ENCODE measurements around the gene FNDC3A.
"Not testable (repeated sequence)": the region's sequence is repeated elsewhere in the genome, so short reads cannot be mapped to it uniquely, and the experiment has no call there.

FNDC3A gene

DNA sequence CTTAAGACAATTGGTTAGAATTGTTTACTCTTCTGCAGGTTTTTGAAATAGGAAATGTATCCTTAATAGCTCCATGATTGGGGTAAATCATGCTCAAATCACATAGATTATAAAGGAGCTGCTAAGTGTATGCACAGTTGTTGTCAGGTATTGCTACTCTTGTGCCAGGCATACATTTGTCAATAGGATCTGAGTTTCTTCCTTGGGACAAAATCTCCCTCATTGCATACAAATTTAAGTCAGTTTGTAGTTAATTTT, 135.1 kb downstream of the FNDC3A start:
- no peak for DNase-seq
- Histone ChIP-seq H3K27me3 (replicated peaks; ENCODE audit: insufficient read depth, low read length) (no peaks in the 10 kb centered on the region), H3K4me3 (ENCODE audit: low read length) (no peak overlapping the region), H3K4me1 (ENCODE audit: low read length) (no peaks in the 10 kb centered on the region), H3K4me2 (ENCODE audit: low read depth, low read length) (no peak overlapping the region), H2AFZ (ENCODE audit: low read length) (no peak overlapping the region), H3F3A (ENCODE audit: insufficient read depth, low read length) (no peaks in the 10 kb centered on the region), H3K36me3 (replicated peaks; ENCODE audit: insufficient read depth, low read length) (no peaks in the 10 kb centered on the region), H3K79me2 (ENCODE audit: low read length) (peaks cover 30% of the 10 kb centered on the region), H4K20me1 (ENCODE audit: insufficient read depth, low read length) (no peaks in the 10 kb centered on the region), H3K9me2 (replicated peaks; ENCODE audit: insufficient read depth, low read length) (no peaks in the 10 kb centered on the region), H3K9ac (ENCODE audit: low read length) (no peak overlapping the region), H3K27ac (ENCODE audit: low read length) (no peak overlapping the region), H3K9me3 (replicated peaks; ENCODE audit: insufficient read depth, low read length) (no peaks in the 10 kb centered on the region)
- TF ChIP-seq EZH2phosphoT487 (IDR thresholded peaks at IDR 0.05; ENCODE audit: low read length): no peak

DNA sequence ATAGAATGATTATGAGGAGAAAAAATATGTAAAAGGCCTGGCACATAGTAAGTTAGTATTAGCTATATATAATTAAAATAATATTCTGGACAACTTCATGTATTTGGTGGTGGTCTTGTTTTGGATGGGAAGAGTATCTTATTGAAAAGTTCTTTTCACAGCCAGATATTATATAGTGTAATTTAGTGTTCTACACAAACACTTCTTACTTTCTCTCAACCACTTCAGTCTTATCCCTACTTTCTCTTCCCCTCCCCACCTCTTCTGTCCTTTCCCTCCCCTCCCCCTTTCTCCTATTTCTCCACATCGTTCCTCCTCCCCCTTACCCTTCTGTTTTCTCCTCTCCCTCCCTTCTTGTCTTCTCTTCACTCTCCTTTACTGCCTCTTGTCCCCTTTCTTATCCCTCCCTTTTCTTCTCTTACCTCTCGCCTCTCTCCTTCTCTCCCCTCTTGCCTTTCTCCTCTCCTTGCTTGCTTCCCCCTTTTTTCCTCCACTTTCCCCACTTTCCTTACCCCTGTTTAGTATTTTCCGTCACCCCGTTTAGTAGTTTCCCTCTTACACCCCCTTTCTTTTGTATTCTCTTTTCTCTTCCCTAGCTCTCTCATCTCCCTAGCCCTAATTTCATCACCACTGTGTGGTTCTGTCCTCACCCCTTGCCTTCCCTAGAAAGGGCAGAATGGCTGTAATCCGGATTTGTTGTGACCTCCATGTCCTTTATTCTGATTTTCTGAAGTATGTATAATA, 137.2 kb downstream of the FNDC3A start:
- no peak for DNase-seq
- no peak overlapping the region for H3K4me3 ChIP-seq (ENCODE audit: low read length)

DNA sequence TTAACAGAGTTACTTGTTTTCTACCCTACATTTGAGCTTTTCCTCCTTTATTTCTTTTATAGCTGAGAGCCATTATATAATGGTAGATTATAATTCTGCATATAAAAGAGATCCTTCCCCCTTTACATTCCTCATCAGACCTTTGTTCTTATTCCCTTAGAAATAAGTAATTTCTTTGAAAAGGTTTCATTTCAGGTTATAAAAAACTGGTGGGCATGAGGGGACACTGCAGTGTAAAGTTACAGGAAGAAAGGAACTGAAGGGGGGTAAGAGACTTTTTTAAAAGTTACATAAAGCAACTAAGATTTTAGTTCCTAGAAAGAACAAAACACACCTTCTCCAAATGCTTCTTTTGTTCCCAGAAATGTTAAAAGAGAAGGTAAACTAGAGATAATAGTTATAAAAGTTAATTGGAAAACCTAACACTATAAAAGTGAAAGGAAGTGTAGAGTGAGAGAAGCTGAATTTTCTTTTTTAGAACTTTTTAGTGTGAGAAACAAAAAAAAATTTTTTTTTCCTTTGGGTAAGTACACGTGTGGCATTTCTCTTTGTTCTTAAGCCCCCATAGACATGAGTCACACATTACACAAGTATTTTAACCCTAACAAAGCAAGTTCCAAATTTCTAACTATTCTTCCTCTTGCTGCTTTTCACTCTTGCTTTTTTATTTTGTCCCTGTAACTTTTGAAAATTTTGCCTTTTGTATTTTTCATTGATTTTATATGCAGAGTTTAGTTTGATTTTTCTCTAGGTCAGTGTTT, 138.0 kb downstream of the FNDC3A start:
- Histone ChIP-seq H3K9me3 (replicated peaks; ENCODE audit: insufficient read depth, low read length) (no peaks in the 10 kb centered on the region), H3K4me2 (ENCODE audit: low read depth, low read length) (no peak overlapping the region), H3K9ac (ENCODE audit: low read length) (no peak overlapping the region), H2AFZ (ENCODE audit: low read length) (no peak overlapping the region), H3K36me3 (replicated peaks; ENCODE audit: insufficient read depth, low read length) (no peaks in the 10 kb centered on the region), H3K27me3 (replicated peaks; ENCODE audit: insufficient read depth, low read length) (no peaks in the 10 kb centered on the region), H4K20me1 (ENCODE audit: insufficient read depth, low read length) (no peaks in the 10 kb centered on the region), H3K4me1 (ENCODE audit: low read length) (no peaks in the 10 kb centered on the region), H3K79me2 (ENCODE audit: low read length) (peaks cover 8% of the 10 kb centered on the region), H3K4me3 (ENCODE audit: low read length) (no peak overlapping the region), H3K27ac (ENCODE audit: low read length) (no peak overlapping the region), H3K9me2 (replicated peaks; ENCODE audit: insufficient read depth, low read length) (no peaks in the 10 kb centered on the region), H3F3A (ENCODE audit: insufficient read depth, low read length) (no peaks in the 10 kb centered on the region)
- DNase-seq: no peak
- TF ChIP-seq, protein P1, sequence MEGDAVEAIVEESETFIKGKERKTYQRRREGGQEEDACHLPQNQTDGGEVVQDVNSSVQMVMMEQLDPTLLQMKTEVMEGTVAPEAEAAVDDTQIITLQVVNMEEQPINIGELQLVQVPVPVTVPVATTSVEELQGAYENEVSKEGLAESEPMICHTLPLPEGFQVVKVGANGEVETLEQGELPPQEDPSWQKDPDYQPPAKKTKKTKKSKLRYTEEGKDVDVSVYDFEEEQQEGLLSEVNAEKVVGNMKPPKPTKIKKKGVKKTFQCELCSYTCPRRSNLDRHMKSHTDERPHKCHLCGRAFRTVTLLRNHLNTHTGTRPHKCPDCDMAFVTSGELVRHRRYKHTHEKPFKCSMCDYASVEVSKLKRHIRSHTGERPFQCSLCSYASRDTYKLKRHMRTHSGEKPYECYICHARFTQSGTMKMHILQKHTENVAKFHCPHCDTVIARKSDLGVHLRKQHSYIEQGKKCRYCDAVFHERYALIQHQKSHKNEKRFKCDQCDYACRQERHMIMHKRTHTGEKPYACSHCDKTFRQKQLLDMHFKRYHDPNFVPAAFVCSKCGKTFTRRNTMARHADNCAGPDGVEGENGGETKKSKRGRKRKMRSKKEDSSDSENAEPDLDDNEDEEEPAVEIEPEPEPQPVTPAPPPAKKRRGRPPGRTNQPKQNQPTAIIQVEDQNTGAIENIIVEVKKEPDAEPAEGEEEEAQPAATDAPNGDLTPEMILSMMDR (IDR thresholded peaks at IDR 0.05; ENCODE audit: low read length): no peak
- no peak for TF ChIP-seq EZH2 (optimal IDR thresholded peaks at IDR 0.05; ENCODE audit: low read depth, low read length)
- TF ChIP-seq EZH2phosphoT487 (IDR thresholded peaks at IDR 0.05; ENCODE audit: low read length): no peak

More for the DNA sequence above, 137.2 kb downstream of the FNDC3A start:
- Histone ChIP-seq H3K27me3 (replicated peaks; ENCODE audit: insufficient read depth, low read length) (no peaks in the 10 kb centered on the region), H4K20me1 (ENCODE audit: insufficient read depth, low read length) (no peaks in the 10 kb centered on the region), H3K79me2 (ENCODE audit: low read length) (peaks cover 16% of the 10 kb centered on the region), H3K36me3 (replicated peaks; ENCODE audit: insufficient read depth, low read length) (no peaks in the 10 kb centered on the region), H3K9me3 (replicated peaks; ENCODE audit: insufficient read depth, low read length) (no peaks in the 10 kb centered on the region), H3K4me2 (ENCODE audit: low read depth, low read length) (no peak overlapping the region), H2AFZ (ENCODE audit: low read length) (no peak overlapping the region), H3K4me1 (ENCODE audit: low read length) (no peaks in the 10 kb centered on the region), H3K9me2 (replicated peaks; ENCODE audit: insufficient read depth, low read length) (no peaks in the 10 kb centered on the region), H3K9ac (ENCODE audit: low read length) (no peak overlapping the region), H3F3A (ENCODE audit: insufficient read depth, low read length) (no peaks in the 10 kb centered on the region), H3K27ac (ENCODE audit: low read length) (no peak overlapping the region)
- TF ChIP-seq EZH2phosphoT487 (IDR thresholded peaks at IDR 0.05; ENCODE audit: low read length) (no peak), EZH2 (optimal IDR thresholded peaks at IDR 0.05; ENCODE audit: low read depth, low read length) (no peak)
- TF ChIP-seq, protein P1 (IDR thresholded peaks at IDR 0.05; ENCODE audit: low read length): no peak

DNA sequence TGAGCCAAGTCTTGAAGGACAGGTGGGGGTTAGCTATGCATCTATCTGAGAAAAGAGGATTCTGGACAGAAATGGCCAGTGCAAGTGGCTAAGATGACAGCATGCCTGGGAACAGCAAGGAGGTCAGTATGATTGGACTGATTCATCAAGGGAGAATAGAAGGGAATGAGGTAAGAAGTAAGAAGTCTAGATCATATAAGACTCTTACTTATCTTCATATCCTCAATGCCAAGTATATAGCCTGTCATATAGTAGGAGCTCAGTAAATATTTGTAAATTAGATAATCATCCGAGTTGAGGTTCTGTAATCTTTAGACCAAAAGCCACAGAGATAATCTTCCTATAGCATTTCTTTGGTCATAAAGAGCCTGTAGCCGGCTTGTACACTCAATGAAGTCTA, 141.2 kb downstream of the FNDC3A start:
- Histone ChIP-seq H3K4me2 (ENCODE audit: low read depth, low read length) (no peak overlapping the region), H3F3A (ENCODE audit: insufficient read depth, low read length) (no peaks in the 10 kb centered on the region), H3K4me3 (ENCODE audit: low read length) (no peak overlapping the region), H3K79me2 (ENCODE audit: low read length) (peaks cover 2% of the 10 kb centered on the region; the same call in 1 of the 2 replicates), H3K4me1 (ENCODE audit: low read length) (no peaks in the 10 kb centered on the region), H3K9me3 (replicated peaks; ENCODE audit: insufficient read depth, low read length) (no peaks in the 10 kb centered on the region), H2AFZ (ENCODE audit: low read length) (no peak overlapping the region), H3K9me2 (replicated peaks; ENCODE audit: insufficient read depth, low read length) (no peaks in the 10 kb centered on the region), H3K9ac (ENCODE audit: low read length) (no peak overlapping the region), H4K20me1 (ENCODE audit: insufficient read depth, low read length) (no peaks in the 10 kb centered on the region), H3K36me3 (replicated peaks; ENCODE audit: insufficient read depth, low read length) (no peaks in the 10 kb centered on the region), H3K27ac (ENCODE audit: low read length) (no peak overlapping the region), H3K27me3 (replicated peaks; ENCODE audit: insufficient read depth, low read length) (no peaks in the 10 kb centered on the region)
- no peak for DNase-seq
- no peak for TF ChIP-seq EZH2 (optimal IDR thresholded peaks at IDR 0.05; ENCODE audit: low read depth, low read length)
- no peak for TF ChIP-seq EZH2phosphoT487 (IDR thresholded peaks at IDR 0.05; ENCODE audit: low read length)
- TF ChIP-seq, protein P1 (IDR thresholded peaks at IDR 0.05; ENCODE audit: low read length): no peak

DNA sequence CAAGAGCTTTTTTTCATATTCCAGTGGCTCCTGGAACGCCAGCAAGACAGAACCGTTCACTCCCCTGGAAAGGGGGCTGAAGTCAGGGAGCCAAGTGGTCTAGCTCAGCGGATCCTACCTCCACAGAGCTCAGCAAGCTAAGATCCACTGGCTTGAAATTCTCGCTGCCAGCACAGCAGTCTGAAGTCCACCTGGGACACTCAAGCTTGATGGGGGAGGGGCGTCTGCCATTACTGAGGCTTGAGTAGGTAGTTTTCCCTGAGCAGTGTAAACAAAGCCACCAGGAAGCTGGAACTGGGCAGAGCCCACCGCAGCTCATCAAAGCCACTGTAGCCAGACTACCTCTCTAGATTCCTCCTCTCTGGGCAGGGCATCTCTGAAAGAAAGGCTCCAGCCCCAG, 142.7 kb downstream of the FNDC3A start:
- not testable (repeated sequence) for H3K4me3 ChIP-seq (ENCODE audit: low read length); H3K4me1 ChIP-seq (ENCODE audit: low read length); DNase-seq; H3K27me3 ChIP-seq (replicated peaks; ENCODE audit: insufficient read depth, low read length); H3F3A ChIP-seq (ENCODE audit: insufficient read depth, low read length); H3K79me2 ChIP-seq (ENCODE audit: low read length); H3K4me2 ChIP-seq (ENCODE audit: low read depth, low read length); H3K9me2 ChIP-seq (replicated peaks; ENCODE audit: insufficient read depth, low read length); H3K27ac ChIP-seq (ENCODE audit: low read length); H2AFZ ChIP-seq (ENCODE audit: low read length); H4K20me1 ChIP-seq (ENCODE audit: insufficient read depth, low read length); H3K36me3 ChIP-seq (replicated peaks; ENCODE audit: insufficient read depth, low read length); H3K9me3 ChIP-seq (replicated peaks; ENCODE audit: insufficient read depth, low read length); H3K9ac ChIP-seq (ENCODE audit: low read length)

Measured in MM.1S (cell line).